IMR-90 (cell line): ENCODE measurements around the gene AK6. TPM values are rescaled to one million over a fixed set of nuclear protein-coding genes. Genes with fewer than 3 reads are reported as not detected.

ENCODE experiments used
- ATAC-seq: fragments of 200-7000 bp; cut with Tn5 transposase; 2 replicates; pipeline ENCODE4 v1.9.1; 2020; ENCODE audit warnings: low read depth, mild to moderate bottlenecking, moderate library complexity
- BruUV-seq: library from RNA; stranded (reverse); fragments of 400-500 nt; replicated peaks from 2 replicates; lab custom pipeline; 2021; lab: Mats Ljungman, UMichigan
- CTCF ChIA-PET: fragments of 300-600 bp; formaldehyde crosslinking; extraction: SDS; loops from one replicate; lab custom pipeline; 2021; ENCODE audit warnings: antibody characterized with exemption; lab: Yijun Ruan, JAX
- POLR2A ChIA-PET: fragments of 300-600 bp; sonication (Branson Sonifier 250); formaldehyde crosslinking; loops from one replicate; lab custom pipeline; 2022; ENCODE audit warnings: antibody characterized with exemption; ENCODE audit not compliant: unreplicated experiment; lab: Charles Lee
- DNase-seq: peaks from one replicate; pipeline ENCODE4 v3.0.0; 2013
- H2AFZ ChIP-seq: replicated peaks from 2 replicates; pipeline ENCODE3; 2013; ENCODE audit warnings: low read length, mild to moderate bottlenecking; ENCODE audit not compliant: poor library complexity
- H2AK5ac ChIP-seq: 2 replicates; pipeline ENCODE4 v1.6.1; 2013; ENCODE audit warnings: low read depth, low read length, inconsistent platforms
- H2AK9ac ChIP-seq: replicated peaks from 2 replicates; pipeline ENCODE3; 2013; ENCODE audit warnings: mild to moderate bottlenecking, low read depth, low read length, moderate library complexity; ENCODE audit not compliant: poor library complexity
- H2BK120ac ChIP-seq: 2 replicates; pipeline ENCODE4 v1.6.1; 2013; ENCODE audit warnings: low read depth, low read length, inconsistent platforms
- H2BK15ac ChIP-seq: 3 replicates; pipeline ENCODE4 v1.6.1; 2013; ENCODE audit warnings: low read depth, low read length, inconsistent platforms
- H2BK20ac ChIP-seq: 2 replicates; pipeline ENCODE4 v1.6.1; 2013; ENCODE audit warnings: low read depth, mild to moderate bottlenecking, inconsistent platforms, low read length, moderate library complexity
- H2BK5ac ChIP-seq: 2 replicates; pipeline ENCODE4 v1.6.1; 2013; ENCODE audit warnings: mild to moderate bottlenecking, low read depth, low read length, inconsistent platforms; ENCODE audit not compliant: poor library complexity, severe bottlenecking
- H3K14ac ChIP-seq: replicated peaks from 2 replicates; pipeline ENCODE4 v1.6.1; 2013; ENCODE audit warnings: low read depth, low read length, inconsistent platforms
- H3K18ac ChIP-seq: 2 replicates; pipeline ENCODE4 v1.6.1; 2013; ENCODE audit warnings: low read depth, low read length, control low read depth
- H3K23ac ChIP-seq: 2 replicates; pipeline ENCODE4 v1.6.1; 2013; ENCODE audit warnings: low read depth, low read length, inconsistent platforms
- H3K27ac ChIP-seq: 2 replicates; pipeline ENCODE4 v1.5.1; 2013; ENCODE audit warnings: mild to moderate bottlenecking, control low read depth, low read length; ENCODE audit not compliant: insufficient read depth
- H3K27me3 ChIP-seq: 2 replicates; pipeline ENCODE4 v1.6.1; 2013; ENCODE audit warnings: low read length; ENCODE audit not compliant: control insufficient read depth, insufficient read depth
- H3K36me3 ChIP-seq: 2 replicates; pipeline ENCODE4 v1.6.1; 2013; ENCODE audit warnings: low read length, mixed read lengths; ENCODE audit not compliant: control insufficient read depth, insufficient read depth
- H3K4ac ChIP-seq: 2 replicates; pipeline ENCODE4 v1.6.1; 2013; ENCODE audit warnings: low read depth, low read length, inconsistent platforms
- H3K4me1 ChIP-seq: 2 replicates; pipeline ENCODE4 v1.6.1; 2013; ENCODE audit warnings: low read length, mixed read lengths; ENCODE audit not compliant: control insufficient read depth, insufficient read depth
- H3K4me2 ChIP-seq: 2 replicates; pipeline ENCODE4 v1.6.1; 2013; ENCODE audit warnings: low read depth, mild to moderate bottlenecking, control low read depth, low read length, moderate library complexity
- H3K4me3 ChIP-seq: 2 replicates; pipeline ENCODE4 v1.5.1; 2013; ENCODE audit warnings: low read depth, mild to moderate bottlenecking, control low read depth, low read length, moderate library complexity; ENCODE audit not compliant: insufficient read depth
- H3K56ac ChIP-seq: 2 replicates; pipeline ENCODE4 v1.6.1; 2013; ENCODE audit warnings: low read length, inconsistent platforms; ENCODE audit not compliant: insufficient read depth; ENCODE audit errors: extremely low read depth
- H3K79me1 ChIP-seq, 2 experiments: 2 replicates each; pipeline ENCODE4 v1.6.1; 2013; ENCODE audit warnings: low read length in 2 of 2, inconsistent platforms in 1 of 2, low read depth in 1 of 2
- H3K9ac ChIP-seq: 2 replicates; pipeline ENCODE4 v1.6.1; 2013; ENCODE audit warnings: low read depth, low read length, control low read depth
- H3K9me1 ChIP-seq: 2 replicates; pipeline ENCODE4 v1.6.1; 2013; ENCODE audit warnings: low read length, inconsistent platforms; ENCODE audit not compliant: insufficient read depth
- H3K9me3 ChIP-seq: 2 replicates; pipeline ENCODE4 v1.6.1; 2013; ENCODE audit warnings: low read length; ENCODE audit not compliant: control insufficient read depth, insufficient read depth
- H4K20me1 ChIP-seq: 2 replicates; pipeline ENCODE4 v1.6.1; 2013; ENCODE audit warnings: low read length, inconsistent platforms; ENCODE audit not compliant: insufficient read depth
- H4K5ac ChIP-seq: 2 replicates; pipeline ENCODE4 v1.6.1; 2013; ENCODE audit warnings: mild to moderate bottlenecking, low read depth, low read length, control low read depth
- H4K8ac ChIP-seq, 2 experiments: 2 replicates each; pipeline ENCODE4 v1.6.1; 2013; ENCODE audit warnings: low read depth in 2 of 2, low read length in 2 of 2, control low read depth in 1 of 2, inconsistent platforms in 1 of 2
- H4K91ac ChIP-seq: 2 replicates; pipeline ENCODE4 v1.6.1; 2013; ENCODE audit warnings: low read depth, low read length, inconsistent platforms; ENCODE audit not compliant: insufficient read depth
- CEBPB ChIP-seq: IDR thresholded peaks from 2 replicates; pipeline ENCODE4 v1.6.1; 2012; ENCODE audit warnings: low read depth, low read length, improper control_type of control experiment
- MAZ ChIP-seq: IDR thresholded peaks from 2 replicates; pipeline ENCODE4 v1.6.1; 2012; ENCODE audit warnings: low read depth, mild to moderate bottlenecking, low read length, improper control_type of control experiment, moderate library complexity, borderline replicate concordance
- SMC3 ChIP-seq: fragments of 150-350 bp; IDR thresholded peaks from 2 replicates; pipeline ENCODE4 v1.6.1; 2016; ENCODE audit warnings: low read depth, mild to moderate bottlenecking, antibody characterized with exemption, low read length, moderate library complexity
- WGBS, 2 experiments: methylation state at CpG; one replicate each; pipeline versions ENCODE4 v1.1.5 to v1.1.7; 2013; ENCODE audit warnings: missing lambda C conversion rate in 2 of 2; ENCODE audit not compliant: insufficient read length in 1 of 2; ENCODE audit errors: extremely low coverage in 2 of 2; 5-methylcytosine and 5-hydroxymethylcytosine counted together
- dilution Hi-C: fragments of 300-500 bp; cut with HindIII; formaldehyde crosslinking; loops from one replicate; pipeline ENCODE4 v1.14.3; 2018; ENCODE audit warnings: low sequenced_read_pairs; ENCODE audit not compliant: unreplicated experiment
- in situ Hi-C: fragments of 300-500 bp; cut with MboI; formaldehyde crosslinking; loops from 3 replicates; pipeline ENCODE4 v1.14.3; 2019; ENCODE audit warnings: low sequenced_read_pairs, inconsistent platforms, mixed read lengths
- intact Hi-C: fragments of 100-400 bp; cut with micrococcal nuclease; formaldehyde crosslinking; loops from 2 replicates; pipeline ENCODE4 v1.10.0; 2022
- polyA plus RNA-seq, 3 experiments: library from polyadenylated mRNA; depleted of rRNA; stranded (reverse); fragments of >200 nt; gene quantifications; 2 replicates each; pipeline ENCODE4 v1.2.3, GENCODE V29; 2012; ENCODE audit warnings: low replicate concordance in 1 of 3
- total RNA-seq: library from RNA; depleted of rRNA; stranded (reverse); fragments of >200 nt; gene quantifications from 2 replicates; pipeline ENCODE4 v1.2.3, GENCODE V29; 2012

Gene AK6
- total and polyA plus RNA-seq, 2 of the 4 experiments (the other 2 are of a cell fraction) = 14.7 to 34.4 TPM

DNA sequence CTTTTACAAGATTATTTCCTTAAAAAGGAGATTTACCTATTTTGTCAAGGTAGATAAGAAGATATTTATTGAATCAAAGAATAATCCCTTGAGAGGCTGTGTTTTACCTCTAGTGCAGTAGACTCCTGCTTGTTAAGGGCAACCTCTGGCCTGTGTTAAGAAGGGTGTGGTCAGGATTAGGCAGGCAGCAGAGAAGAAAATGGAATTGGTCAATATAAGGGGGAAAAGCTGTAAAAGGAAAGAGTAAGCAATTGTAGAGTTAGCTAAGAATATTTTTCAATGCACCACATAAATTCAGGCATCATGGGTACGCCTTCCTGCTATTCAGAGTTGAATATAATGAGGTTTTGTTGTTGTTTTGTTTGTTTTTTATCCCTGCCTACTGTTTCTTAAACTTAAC lies 43.0 kb downstream of the AK6 start:
- Histone ChIP-seq H3K9ac (no peak overlapping the region), H3K4me1 (no peaks in the 10 kb centered on the region), H3K23ac (no peak overlapping the region), H3K4me3 (no peak overlapping the region), H3K4ac (no peak overlapping the region), H4K8ac (no peak overlapping the region), H2BK120ac (no peak overlapping the region), H3K27ac (no peak overlapping the region), H2BK15ac (no peak overlapping the region), H4K5ac (no peak overlapping the region), H3K56ac (no peak overlapping the region), H2BK5ac (no peak overlapping the region), H2AK9ac (no peak overlapping the region), H2BK20ac (no peak overlapping the region), H3K9me1 (no peaks in the 10 kb centered on the region), H2AK5ac (no peak overlapping the region), H2AFZ (no peak overlapping the region), H4K20me1 (no peaks in the 10 kb centered on the region), H3K14ac (no peak overlapping the region), H3K18ac (no peak overlapping the region), H4K91ac (no peak overlapping the region), H3K79me1 (no peaks in the 10 kb centered on the region), H3K9me3 (no peaks in the 10 kb centered on the region), H3K4me2 (no peak overlapping the region), H3K36me3 (no peaks in the 10 kb centered on the region), H3K27me3 (no peaks in the 10 kb centered on the region)
- ChIA-PET POLR2A (no interaction called here), CTCF (no interaction called here)
- TF ChIP-seq SMC3 (no peak), MAZ (no peak), CEBPB (no peak)
- DNase-seq (no peak), ATAC-seq (no peak)
- dilution Hi-C loops = no loop called here
- intact Hi-C loops = no loop called here
- in situ Hi-C loops = loop anchor here (5.0 kb wide), 1 partner anchor 34 kb away; no protein-coding TSS in a partner anchor
- no CpG with 5 or more reads among the region's 1 CpG for WGBS, 2 experiments
- no TSS peak for BruUV-seq
